ENCODE results near the gene SCG5.

- TF ChIP-seq CTCF (conservative IDR thresholded peaks at IDR 0.05; ENCODE audit: low read length) = no peak
- no peak for TF ChIP-seq EZH2phosphoT487 (IDR thresholded peaks at IDR 0.05; ENCODE audit: borderline replicate concordance)
Measured at GRCh38 chr15:32685576-32685975, 44.1 kb downstream of the SCG5 start.
